Measurements from ENCODE around the gene CARD6.

DNA sequence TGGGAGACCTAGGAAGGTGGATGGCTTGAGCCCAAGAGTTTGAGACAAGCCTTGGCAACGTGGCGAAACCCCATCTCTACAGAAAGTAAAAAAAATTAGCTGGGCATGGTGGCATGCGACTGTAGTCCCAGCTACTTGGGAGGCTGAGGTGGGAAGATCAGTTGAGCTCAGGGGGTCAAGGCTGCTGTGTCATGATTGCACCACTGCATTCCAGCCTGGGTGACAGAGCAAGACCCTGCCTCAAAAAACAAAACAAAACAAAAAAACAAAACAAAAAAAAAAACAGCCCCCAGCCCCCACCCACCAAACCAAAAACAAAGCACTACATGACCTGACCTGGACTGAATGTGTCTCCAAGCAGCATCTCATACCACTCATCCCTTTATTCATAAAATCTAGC is 34.8 kb downstream of the CARD6 start:
- TF ChIP-seq, protein P1, sequence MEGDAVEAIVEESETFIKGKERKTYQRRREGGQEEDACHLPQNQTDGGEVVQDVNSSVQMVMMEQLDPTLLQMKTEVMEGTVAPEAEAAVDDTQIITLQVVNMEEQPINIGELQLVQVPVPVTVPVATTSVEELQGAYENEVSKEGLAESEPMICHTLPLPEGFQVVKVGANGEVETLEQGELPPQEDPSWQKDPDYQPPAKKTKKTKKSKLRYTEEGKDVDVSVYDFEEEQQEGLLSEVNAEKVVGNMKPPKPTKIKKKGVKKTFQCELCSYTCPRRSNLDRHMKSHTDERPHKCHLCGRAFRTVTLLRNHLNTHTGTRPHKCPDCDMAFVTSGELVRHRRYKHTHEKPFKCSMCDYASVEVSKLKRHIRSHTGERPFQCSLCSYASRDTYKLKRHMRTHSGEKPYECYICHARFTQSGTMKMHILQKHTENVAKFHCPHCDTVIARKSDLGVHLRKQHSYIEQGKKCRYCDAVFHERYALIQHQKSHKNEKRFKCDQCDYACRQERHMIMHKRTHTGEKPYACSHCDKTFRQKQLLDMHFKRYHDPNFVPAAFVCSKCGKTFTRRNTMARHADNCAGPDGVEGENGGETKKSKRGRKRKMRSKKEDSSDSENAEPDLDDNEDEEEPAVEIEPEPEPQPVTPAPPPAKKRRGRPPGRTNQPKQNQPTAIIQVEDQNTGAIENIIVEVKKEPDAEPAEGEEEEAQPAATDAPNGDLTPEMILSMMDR (conservative IDR thresholded peaks at IDR 0.05; ENCODE audit: low read depth, low read length), result no peak
- TF ChIP-seq, protein P2, sequence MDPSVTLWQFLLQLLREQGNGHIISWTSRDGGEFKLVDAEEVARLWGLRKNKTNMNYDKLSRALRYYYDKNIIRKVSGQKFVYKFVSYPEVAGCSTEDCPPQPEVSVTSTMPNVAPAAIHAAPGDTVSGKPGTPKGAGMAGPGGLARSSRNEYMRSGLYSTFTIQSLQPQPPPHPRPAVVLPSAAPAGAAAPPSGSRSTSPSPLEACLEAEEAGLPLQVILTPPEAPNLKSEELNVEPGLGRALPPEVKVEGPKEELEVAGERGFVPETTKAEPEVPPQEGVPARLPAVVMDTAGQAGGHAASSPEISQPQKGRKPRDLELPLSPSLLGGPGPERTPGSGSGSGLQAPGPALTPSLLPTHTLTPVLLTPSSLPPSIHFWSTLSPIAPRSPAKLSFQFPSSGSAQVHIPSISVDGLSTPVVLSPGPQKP (IDR thresholded peaks at IDR 0.05; ENCODE audit: borderline replicate concordance, low read depth, low read length), result no peak
- TF ChIP-seq MAZ (IDR thresholded peaks at IDR 0.05; ENCODE audit: borderline replicate concordance, low read depth, low read length) (no peak), RAD21 (IDR thresholded peaks at IDR 0.05; ENCODE audit: low read length) (no peak), SMC3 (IDR thresholded peaks at IDR 0.05; ENCODE audit: low read depth, low read length) (no peak), RFX5 (IDR thresholded peaks at IDR 0.05; ENCODE audit: low read depth, low read length) (no peak), POLR2A (IDR thresholded peaks at IDR 0.05; ENCODE audit: low read depth, low read length) (no peak), CEBPB (IDR thresholded peaks at IDR 0.05; ENCODE audit: low read depth, low read length) (no peak), RCOR1 (IDR thresholded peaks at IDR 0.05; ENCODE audit: insufficient replicate concordance, low read length) (no peak)
- TF ChIP-seq, protein P3, sequence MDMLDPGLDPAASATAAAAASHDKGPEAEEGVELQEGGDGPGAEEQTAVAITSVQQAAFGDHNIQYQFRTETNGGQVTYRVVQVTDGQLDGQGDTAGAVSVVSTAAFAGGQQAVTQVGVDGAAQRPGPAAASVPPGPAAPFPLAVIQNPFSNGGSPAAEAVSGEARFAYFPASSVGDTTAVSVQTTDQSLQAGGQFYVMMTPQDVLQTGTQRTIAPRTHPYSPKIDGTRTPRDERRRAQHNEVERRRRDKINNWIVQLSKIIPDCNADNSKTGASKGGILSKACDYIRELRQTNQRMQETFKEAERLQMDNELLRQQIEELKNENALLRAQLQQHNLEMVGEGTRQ (IDR thresholded peaks at IDR 0.05; ENCODE audit: low read depth, low read length), result no peak

Measured in IMR-90 (cell line).